RWPE2 (cell line): ENCODE data around the gene FRMD4B.
"Not testable (repeated sequence)": the region's sequence is repeated elsewhere in the genome, so short reads cannot be mapped to it uniquely, and the experiment has no call there.

Source experiments
- ATAC-seq: fragments of 200-7000 bp; cut with Tn5 transposase; 3 replicates; pipeline ENCODE4 v1.9.1; 2021; ENCODE audit warnings: low read depth
- DNase-seq: peaks from one replicate; pipeline ENCODE4 v3.0.0-alpha.2; 2020; ENCODE audit warnings: low spot score
- H3K27ac ChIP-seq: fragments of 450-650 bp; 2 replicates; pipeline ENCODE4 v1.5.1; 2017; ENCODE audit warnings: mild to moderate bottlenecking; ENCODE audit not compliant: poor library complexity, severe bottlenecking
- H3K27me3 ChIP-seq: fragments of 250-450 bp; sonication (Bioruptor Pico); 2 replicates; pipeline ENCODE4 v1.5.1; 2021; ENCODE audit warnings: mild to moderate bottlenecking, moderate library complexity; ENCODE audit not compliant: insufficient read depth, poor library complexity, severe bottlenecking
- H3K36me3 ChIP-seq: fragments of 250-450 bp; sonication (Bioruptor Pico); 2 replicates; pipeline ENCODE4 v1.5.1; 2020; ENCODE audit warnings: low read depth, mild to moderate bottlenecking, moderate library complexity
- H3K4me1 ChIP-seq: fragments of 250-450 bp; sonication (Bioruptor Pico); 2 replicates; pipeline ENCODE4 v1.5.1; 2021; ENCODE audit warnings: mild to moderate bottlenecking, moderate library complexity; ENCODE audit not compliant: insufficient read depth, poor library complexity, severe bottlenecking
- H3K4me3 ChIP-seq: fragments of 250-450 bp; sonication (Bioruptor Pico); 2 replicates; pipeline ENCODE4 v1.5.1; 2021; ENCODE audit warnings: mild to moderate bottlenecking, moderate library complexity; ENCODE audit not compliant: severe bottlenecking
- H3K9me3 ChIP-seq: fragments of 250-450 bp; sonication (Bioruptor Pico); 2 replicates; pipeline ENCODE4 v1.5.1; 2021; ENCODE audit warnings: mild to moderate bottlenecking, moderate library complexity; ENCODE audit not compliant: severe bottlenecking
- CTCF ChIP-seq: fragments of 450-650 bp; IDR thresholded peaks from one replicate; pipeline ENCODE4 v1.5.1; 2017; ENCODE audit warnings: mild to moderate bottlenecking, moderate library complexity; ENCODE audit not compliant: poor library complexity, severe bottlenecking

The FRMD4B gene

DNA sequence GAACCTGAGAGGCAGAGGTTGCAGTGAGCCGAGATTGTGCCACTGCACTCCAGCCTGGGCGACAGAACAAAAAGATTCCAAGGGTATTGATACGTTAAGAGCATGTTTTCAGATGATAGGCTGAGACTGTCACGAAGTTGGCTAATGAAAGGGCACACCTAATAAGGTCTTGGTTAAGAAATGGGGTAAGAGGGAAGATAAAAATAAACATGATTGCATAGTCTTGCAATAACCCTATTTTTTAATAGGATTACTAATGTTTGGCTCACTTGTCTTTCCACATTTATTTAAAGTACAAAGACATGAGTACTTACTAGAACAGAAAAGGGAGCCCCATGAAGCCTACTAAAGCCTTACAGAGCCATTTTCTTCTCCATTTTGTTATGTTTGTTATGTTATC lies 109.0 kb downstream of the FRMD4B start:
- no peak overlapping the region for H3K27ac ChIP-seq
- ATAC-seq (peak; percentile 57), DNase-seq (no peak)
- H3K4me3 ChIP-seq, result no peak overlapping the region
- H3K27me3 ChIP-seq, result no peaks in the 10 kb centered on the region
- H3K36me3 ChIP-seq, result peaks cover 10% of the 10 kb centered on the region; the same call in 1 of the 2 replicates
- TF ChIP-seq CTCF, result no peak
- no peaks in the 10 kb centered on the region for H3K9me3 ChIP-seq
- peaks cover 11% of the 10 kb centered on the region for H3K4me1 ChIP-seq

- H3K4me1 ChIP-seq, result peaks cover 11% of the 10 kb centered on the region
- H3K36me3 ChIP-seq, ATAC-seq: not testable (repeated sequence)
Measured at GRCh38 chr3:69276191-69276590, 109.7 kb downstream of the FRMD4B start.

GRCh38 chr3:69273896-69274295 lies 112.0 kb downstream of the FRMD4B start:
- Histone ChIP-seq H3K27ac (no peak overlapping the region), H3K9me3 (no peaks in the 10 kb centered on the region), H3K4me3 (no peak overlapping the region), H3K4me1 (peaks cover 11% of the 10 kb centered on the region), H3K27me3 (no peaks in the 10 kb centered on the region), H3K36me3 (peaks cover 6% of the 10 kb centered on the region; the same call in 1 of the 2 replicates)
- TF ChIP-seq CTCF, result no peak
- ATAC-seq (peak; percentile 94), DNase-seq (no peak)

More at GRCh38 chr3:69276191-69276590, 109.7 kb downstream of the FRMD4B start:
- DNase-seq, H3K27ac ChIP-seq, H3K9me3 ChIP-seq, H3K27me3 ChIP-seq, H3K4me3 ChIP-seq: not testable (repeated sequence)

DNA sequence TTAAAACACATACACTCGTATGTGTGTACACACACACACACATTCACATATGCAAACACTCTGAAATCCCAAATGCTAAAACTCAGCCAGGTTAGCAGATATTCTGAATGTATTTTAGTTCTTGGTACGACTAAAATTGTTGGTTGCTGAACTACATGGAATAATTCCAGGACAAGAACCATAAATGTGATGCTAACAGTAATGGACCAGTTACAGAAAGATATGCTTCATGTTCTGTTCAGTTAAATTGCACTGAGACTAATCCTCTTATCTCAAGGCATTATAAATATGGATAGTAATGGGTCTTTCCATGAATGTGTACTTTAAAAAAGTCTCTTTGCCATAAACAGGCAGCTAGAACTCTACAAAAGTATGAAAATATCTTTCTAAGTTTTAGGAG lies 113.3 kb downstream of the FRMD4B start:
- no peak for DNase-seq
- no peak for ATAC-seq
- H3K27me3 ChIP-seq, result no peaks in the 10 kb centered on the region

GRCh38 chr3:69271098-69271497 lies 114.8 kb downstream of the FRMD4B start:
- H3K9me3 ChIP-seq, result no peaks in the 10 kb centered on the region
- DNase-seq (no peak), ATAC-seq (no peak)
- H3K4me1 ChIP-seq, result peaks cover 4% of the 10 kb centered on the region
- no peak for TF ChIP-seq CTCF
- H3K27me3 ChIP-seq, result no peaks in the 10 kb centered on the region
- no peak overlapping the region for H3K4me3 ChIP-seq
- H3K36me3 ChIP-seq, result peaks cover 6% of the 10 kb centered on the region
- H3K27ac ChIP-seq, result no peak overlapping the region

More for the DNA sequence above, 113.3 kb downstream of the FRMD4B start:
- peaks cover 11% of the 10 kb centered on the region for H3K4me1 ChIP-seq
- peaks cover 6% of the 10 kb centered on the region; the same call in 1 of the 2 replicates for H3K36me3 ChIP-seq
- no peak overlapping the region for H3K4me3 ChIP-seq
- no peaks in the 10 kb centered on the region for H3K9me3 ChIP-seq
- no peak for TF ChIP-seq CTCF
- H3K27ac ChIP-seq, result no peak overlapping the region
